ENCODE data around the gene PITHD1.

- TF ChIP-seq POLR2A (IDR thresholded peaks at IDR 0.05) (no peak), CTCF (IDR thresholded peaks at IDR 0.05) (no peak)
These were observed 9.5 kb downstream of the PITHD1 start for GRCh38 chr1:23787701-23788100.

All from lower leg skin (tissue), 3 donors.